ENCODE results near the gene AHCYL1.

DNA sequence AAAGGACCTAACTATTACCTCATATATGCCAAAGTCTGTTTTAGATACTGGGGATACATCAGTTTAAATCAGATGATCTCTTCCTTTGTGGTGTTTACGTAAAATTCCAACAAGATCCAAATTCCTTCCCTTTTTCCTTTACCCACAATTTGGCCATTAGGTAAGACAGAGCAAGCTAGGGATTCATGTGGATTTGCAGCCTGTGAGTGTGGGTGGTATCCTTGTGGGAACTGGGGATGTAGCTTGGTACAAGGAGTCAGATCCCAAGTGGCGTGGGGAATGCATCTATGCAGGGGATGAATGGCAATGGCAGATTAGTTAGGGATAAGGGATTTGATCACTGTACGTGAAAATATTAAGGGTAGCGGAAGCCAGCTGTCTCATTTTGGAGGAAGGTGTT is 40.0 kb downstream of the AHCYL1 start:
- TF ChIP-seq SP4 (IDR thresholded peaks at IDR 0.05; ENCODE audit: low read length): no peak
- TF ChIP-seq TEAD4 (IDR thresholded peaks at IDR 0.05; ENCODE audit: low read depth, low read length): no peak
- TF ChIP-seq ATF2 (IDR thresholded peaks at IDR 0.05; ENCODE audit: low read length): no peak
- no peak for TF ChIP-seq CEBPB (IDR thresholded peaks at IDR 0.05; ENCODE audit: low read depth, low read length)
- TF ChIP-seq, protein P1, sequence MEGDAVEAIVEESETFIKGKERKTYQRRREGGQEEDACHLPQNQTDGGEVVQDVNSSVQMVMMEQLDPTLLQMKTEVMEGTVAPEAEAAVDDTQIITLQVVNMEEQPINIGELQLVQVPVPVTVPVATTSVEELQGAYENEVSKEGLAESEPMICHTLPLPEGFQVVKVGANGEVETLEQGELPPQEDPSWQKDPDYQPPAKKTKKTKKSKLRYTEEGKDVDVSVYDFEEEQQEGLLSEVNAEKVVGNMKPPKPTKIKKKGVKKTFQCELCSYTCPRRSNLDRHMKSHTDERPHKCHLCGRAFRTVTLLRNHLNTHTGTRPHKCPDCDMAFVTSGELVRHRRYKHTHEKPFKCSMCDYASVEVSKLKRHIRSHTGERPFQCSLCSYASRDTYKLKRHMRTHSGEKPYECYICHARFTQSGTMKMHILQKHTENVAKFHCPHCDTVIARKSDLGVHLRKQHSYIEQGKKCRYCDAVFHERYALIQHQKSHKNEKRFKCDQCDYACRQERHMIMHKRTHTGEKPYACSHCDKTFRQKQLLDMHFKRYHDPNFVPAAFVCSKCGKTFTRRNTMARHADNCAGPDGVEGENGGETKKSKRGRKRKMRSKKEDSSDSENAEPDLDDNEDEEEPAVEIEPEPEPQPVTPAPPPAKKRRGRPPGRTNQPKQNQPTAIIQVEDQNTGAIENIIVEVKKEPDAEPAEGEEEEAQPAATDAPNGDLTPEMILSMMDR (IDR thresholded peaks at IDR 0.05; ENCODE audit: control extremely low read depth in 1 of 3, insufficient read depth in 1 of 3, low read depth in 1 of 3, low read length in 3 of 3): no peak
- TF ChIP-seq KDM4A (IDR thresholded peaks at IDR 0.05; ENCODE audit: low read depth, low read length, severe bottlenecking): no peak
- TF ChIP-seq POLR2AphosphoS5 (IDR thresholded peaks at IDR 0.05; ENCODE audit: low read depth, low read length): no peak
- TF ChIP-seq SAP30 (IDR thresholded peaks at IDR 0.05; ENCODE audit: insufficient read depth, insufficient replicate concordance, low read length): no peak
- TF ChIP-seq EP300 (IDR thresholded peaks at IDR 0.05; ENCODE audit: borderline replicate concordance in 1 of 2, low read depth in 2 of 2, low read length in 2 of 2): no peak
- TF ChIP-seq ZNF274 (IDR thresholded peaks at IDR 0.05; ENCODE audit: borderline replicate concordance, extremely low read depth, low read length): no peak
- TF ChIP-seq SP1 (IDR thresholded peaks at IDR 0.05; ENCODE audit: low read depth, low read length): no peak
- no peak for TF ChIP-seq YY1 (IDR thresholded peaks at IDR 0.05; ENCODE audit: low read depth, low read length)
- no peak for TF ChIP-seq POLR2A (IDR thresholded peaks at IDR 0.05; ENCODE audit: control extremely low read depth in 1 of 2, low read depth in 2 of 2, low read length in 2 of 2)
- TF ChIP-seq CREB1 (IDR thresholded peaks at IDR 0.05): no peak

All from H1 (cell line).